C4-2B (cell line): Measurements from ENCODE around the gene SULT1E1.
A peak's percentile ranks its signal among the peaks of the same experiment; 100 is the strongest.
"Not testable (repeated sequence)": the region's sequence is repeated elsewhere in the genome, so short reads cannot be mapped to it uniquely, and the experiment has no call there.

Experiments
- H3K27ac ChIP-seq: fragments of 450-650 bp; 2 replicates; pipeline ENCODE4 v1.5.1; 2017
- ZFX ChIP-seq: fragments of 450-650 bp; IDR thresholded peaks from 2 replicates; pipeline ENCODE4 v1.6.1; 2017
- TF ChIP-seq, protein P1 (sequence below): fragments of 450-650 bp; conservative IDR thresholded peaks from 2 replicates; pipeline ENCODE4 v1.5.1; 2017; ENCODE audit warnings: mild to moderate bottlenecking

The SULT1E1 gene

DNA sequence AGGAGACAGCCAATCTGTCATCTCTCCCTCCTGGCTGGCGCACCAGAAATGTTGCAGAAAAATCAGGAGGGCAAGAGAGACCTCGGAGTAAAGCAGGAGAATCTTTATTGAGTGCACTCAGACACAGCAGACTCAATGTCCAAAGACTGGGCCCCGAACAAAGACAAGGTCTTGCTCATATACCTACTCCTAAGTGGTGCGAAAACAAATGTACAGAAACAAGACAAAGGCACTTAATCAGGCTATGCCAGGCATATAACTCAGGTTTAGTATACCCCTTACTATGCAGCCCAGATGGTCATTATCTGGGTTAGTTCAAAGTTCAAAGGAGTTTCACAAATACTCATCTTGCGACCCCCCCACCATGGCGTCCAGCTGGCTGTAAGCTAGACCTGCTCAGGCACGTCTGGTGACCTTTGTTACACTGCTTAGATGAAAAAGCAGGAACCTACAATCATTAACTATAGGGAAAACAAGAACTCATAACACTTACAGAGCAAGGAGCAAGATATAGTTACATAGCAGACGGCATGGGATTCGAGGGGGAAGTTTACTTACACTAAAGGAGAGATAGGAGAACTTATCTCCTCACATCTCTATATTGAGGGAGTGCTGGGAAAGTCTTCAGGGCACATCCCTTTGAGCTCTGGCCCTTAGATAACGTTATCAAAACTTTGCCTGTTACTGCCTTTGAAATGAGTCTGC, 27.5 kb downstream of the SULT1E1 start:
- no peak for TF ChIP-seq ZFX
- TF ChIP-seq, protein P1, sequence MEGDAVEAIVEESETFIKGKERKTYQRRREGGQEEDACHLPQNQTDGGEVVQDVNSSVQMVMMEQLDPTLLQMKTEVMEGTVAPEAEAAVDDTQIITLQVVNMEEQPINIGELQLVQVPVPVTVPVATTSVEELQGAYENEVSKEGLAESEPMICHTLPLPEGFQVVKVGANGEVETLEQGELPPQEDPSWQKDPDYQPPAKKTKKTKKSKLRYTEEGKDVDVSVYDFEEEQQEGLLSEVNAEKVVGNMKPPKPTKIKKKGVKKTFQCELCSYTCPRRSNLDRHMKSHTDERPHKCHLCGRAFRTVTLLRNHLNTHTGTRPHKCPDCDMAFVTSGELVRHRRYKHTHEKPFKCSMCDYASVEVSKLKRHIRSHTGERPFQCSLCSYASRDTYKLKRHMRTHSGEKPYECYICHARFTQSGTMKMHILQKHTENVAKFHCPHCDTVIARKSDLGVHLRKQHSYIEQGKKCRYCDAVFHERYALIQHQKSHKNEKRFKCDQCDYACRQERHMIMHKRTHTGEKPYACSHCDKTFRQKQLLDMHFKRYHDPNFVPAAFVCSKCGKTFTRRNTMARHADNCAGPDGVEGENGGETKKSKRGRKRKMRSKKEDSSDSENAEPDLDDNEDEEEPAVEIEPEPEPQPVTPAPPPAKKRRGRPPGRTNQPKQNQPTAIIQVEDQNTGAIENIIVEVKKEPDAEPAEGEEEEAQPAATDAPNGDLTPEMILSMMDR, result no peak
- H3K27ac ChIP-seq, result peak overlapping the region; percentile 94

DNA sequence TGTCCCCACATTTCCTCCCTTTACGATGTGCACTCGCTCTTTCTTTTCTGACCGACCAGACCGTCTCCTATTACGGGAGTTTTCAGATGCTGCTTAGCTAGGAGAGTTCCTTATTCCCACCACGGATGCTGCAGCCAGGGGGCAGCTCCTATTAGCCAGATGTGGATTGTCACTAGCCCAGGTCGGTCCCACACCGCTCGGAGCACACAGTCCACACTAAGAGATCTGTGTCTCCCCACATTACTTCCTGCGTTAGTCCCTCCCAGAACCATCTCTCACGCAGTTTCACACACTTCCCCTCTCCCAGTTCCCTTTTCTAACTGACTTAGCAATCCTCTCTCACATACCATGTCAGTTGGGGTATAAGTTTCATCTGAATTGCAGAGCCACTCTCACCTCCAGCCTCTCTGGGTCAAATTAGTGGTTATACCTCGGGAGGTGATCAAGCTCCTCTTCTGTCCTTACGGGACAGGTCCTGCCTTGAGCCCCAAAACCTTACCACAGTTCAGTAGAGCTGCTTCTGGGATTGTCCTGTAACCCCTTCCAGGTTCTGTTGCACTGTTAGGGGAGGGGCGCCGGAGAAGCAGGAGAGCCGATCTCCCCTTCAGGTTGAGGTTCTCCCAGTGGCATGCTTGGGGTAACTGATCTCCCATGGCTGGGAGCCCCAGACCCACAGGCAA, 28.2 kb downstream of the SULT1E1 start:
- peak overlapping the region; percentile 94 for H3K27ac ChIP-seq
- TF ChIP-seq, protein P1, result no peak
- TF ChIP-seq ZFX, result no peak

DNA sequence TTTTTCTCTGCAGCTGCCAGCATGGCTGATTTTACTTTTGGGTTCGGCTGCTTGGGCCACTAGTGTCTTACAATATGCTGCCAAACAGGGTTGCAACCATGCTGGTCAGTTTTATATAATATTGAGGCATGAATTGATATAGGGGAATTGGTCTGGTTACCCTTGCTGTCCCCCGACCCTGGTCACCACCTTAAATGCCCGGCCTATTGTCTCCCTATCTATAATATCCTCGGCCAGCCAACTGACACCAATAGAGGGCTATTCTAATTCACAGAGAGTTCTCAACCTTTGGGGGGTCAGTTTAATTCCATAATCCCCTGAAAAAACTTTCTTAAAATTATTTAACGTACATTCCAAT, 28.7 kb downstream of the SULT1E1 start:
- TF ChIP-seq, protein P1, result no peak
- no peak for TF ChIP-seq ZFX

DNA sequence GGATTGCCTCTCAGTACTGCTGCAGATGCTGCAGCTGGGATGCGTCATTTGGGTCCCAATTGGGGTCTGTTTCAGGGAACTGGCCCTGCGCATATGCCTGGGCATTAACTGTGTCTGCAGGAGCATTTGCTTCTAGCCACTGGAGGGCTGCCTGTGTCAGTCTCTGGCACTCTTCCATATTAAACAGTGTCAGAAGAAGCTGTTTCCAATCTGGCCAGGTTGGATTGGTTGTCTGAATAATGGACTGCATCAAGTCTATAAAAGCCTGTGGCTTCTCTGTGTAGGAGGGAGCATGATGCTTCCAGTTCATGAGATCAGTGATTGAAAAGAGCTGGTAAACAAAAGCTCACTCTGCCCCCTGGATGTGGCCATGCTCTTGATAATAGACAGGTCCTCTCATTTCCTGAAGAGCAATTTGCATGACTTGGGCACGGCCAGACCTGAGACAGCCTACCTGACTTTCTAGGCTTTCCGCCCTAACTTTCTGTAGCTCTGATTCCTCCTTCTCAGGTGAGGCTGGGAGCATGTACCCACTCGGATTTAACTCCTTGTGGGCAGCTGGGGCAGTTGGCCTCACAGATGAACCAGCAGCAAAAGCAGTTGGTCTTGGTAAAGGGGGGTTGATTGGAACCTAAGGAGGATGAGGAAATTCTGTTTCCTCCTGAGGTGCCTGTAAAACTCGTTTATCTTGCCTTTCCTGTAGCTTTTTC, 29.2 kb downstream of the SULT1E1 start:
- no peak for TF ChIP-seq ZFX
- TF ChIP-seq, protein P1, result peak; percentile 37
- peak overlapping the region; percentile 94 for H3K27ac ChIP-seq

More for the DNA sequence above, 28.7 kb downstream of the SULT1E1 start:
- peak overlapping the region; percentile 94 for H3K27ac ChIP-seq

DNA sequence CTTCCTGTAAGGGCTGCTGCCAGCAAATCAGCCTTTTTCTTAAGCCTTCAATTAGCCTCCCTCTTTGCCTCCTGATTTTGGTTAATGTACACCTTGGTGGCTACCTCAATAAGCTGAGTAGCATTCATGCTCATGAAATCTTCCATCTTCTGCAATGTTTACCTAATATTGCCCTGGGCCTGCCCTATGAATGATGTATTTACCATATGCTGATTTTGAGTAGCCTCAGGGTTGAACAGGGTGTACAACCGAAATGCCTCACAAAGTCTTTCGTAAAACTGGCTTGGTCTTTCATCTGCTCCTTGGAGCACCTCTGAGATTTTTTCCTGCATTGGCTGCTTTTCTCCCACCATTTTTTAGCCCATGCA, 29.8 kb downstream of the SULT1E1 start:
- H3K27ac ChIP-seq, result peak overlapping the region; percentile 94
- TF ChIP-seq, protein P1, result no peak
- no peak for TF ChIP-seq ZFX

DNA sequence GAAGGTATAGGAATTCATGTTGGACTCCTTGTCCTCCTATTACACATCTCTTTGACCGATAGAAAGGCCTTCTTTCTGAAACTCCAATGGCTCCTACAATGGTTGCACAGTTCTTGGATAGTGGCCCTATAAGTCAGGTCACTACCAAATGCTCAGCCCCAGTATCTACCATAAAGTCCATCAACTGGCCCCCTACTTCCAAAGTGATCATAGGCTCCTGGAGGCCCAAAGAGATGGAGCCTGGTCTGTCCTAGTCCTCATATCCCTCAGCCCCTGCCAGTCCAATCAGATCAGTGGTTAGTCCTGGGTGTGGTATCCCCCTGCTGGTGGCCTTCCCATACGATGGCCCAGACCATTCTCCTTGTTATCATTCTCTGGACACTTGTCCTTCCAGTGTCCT, 30.3 kb downstream of the SULT1E1 start:
- TF ChIP-seq, protein P1, result no peak
- TF ChIP-seq ZFX, result no peak
- H3K27ac ChIP-seq, result peak overlapping the region; percentile 94

DNA sequence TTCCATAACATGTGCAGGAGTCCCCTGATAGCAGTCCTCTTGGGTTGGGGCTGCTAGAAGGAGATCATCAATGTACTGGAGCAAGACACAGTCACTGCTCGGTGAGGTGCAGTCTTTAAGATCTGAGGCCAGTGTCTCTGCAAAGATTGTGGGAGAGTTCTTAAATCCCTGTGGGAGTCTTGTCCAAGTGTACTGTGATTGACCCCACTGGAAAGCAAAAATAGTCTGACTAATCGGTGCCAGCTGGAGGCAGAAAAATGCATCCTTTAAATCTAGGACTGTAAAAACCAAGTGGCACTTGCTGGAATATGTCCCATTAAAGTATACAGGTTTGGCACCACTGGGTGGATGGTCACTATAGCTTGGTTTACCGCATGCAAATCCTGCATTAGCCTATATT, 31.1 kb downstream of the SULT1E1 start:
- H3K27ac ChIP-seq, result no peak overlapping the region; the same call in 1 of the 2 replicates
- TF ChIP-seq, protein P1, result no peak
- no peak for TF ChIP-seq ZFX

DNA sequence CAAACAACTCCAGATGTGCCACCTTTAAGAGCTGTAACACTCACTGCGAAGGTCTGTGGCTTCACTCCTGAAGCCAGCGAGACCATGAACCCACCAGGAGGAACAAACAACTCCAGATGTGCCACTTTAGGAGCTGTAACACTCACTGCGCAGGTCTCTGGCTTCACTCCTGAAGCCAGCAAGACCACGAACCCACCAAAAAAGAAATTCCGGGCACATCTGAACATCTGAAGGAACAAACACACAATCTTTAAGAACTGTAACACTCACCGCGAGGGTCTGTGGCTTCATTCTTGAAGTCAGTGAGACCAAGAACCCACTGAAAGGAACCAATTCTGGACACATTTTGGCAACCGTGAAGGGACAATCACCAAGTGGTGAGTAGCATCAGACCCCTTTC, 34.9 kb downstream of the SULT1E1 start:
- H3K27ac ChIP-seq, result not testable (repeated sequence)
